Right lobe of liver (tissue), 6 donors: ENCODE measurements around the gene CNTN5. TPM values are rescaled to one million over a fixed set of nuclear protein-coding genes. Genes with fewer than 3 reads are reported as not detected.

Experiments
- ATAC-seq, 4 donors: fragments of 200-7000 bp; cut with Tn5 transposase; one replicate each; pipeline ENCODE4 v1.9.1; 2020; ENCODE audit warnings: mild to moderate bottlenecking in 4 of 4, moderate library complexity in 4 of 4
- DNase-seq, 3 donors: peaks; one replicate each; pipeline ENCODE4 v3.0.0-alpha.2; 2020
- H3K27ac ChIP-seq, 3 donors: fragments of 200-600 bp; one replicate each; pipeline ENCODE4 v1.8.0; 2022
- H3K27me3 ChIP-seq, 2 donors: fragments of 200-600 bp; one replicate each; pipeline ENCODE4 v1.8.0; 2022
- H3K36me3 ChIP-seq, 4 donors: fragments of 200-600 bp; sonication (generic) in 1 of 4; one replicate each; pipeline versions ENCODE4 v1.5.1 to v1.8.0; 2017 to 2022; ENCODE audit warnings: control low read depth in 1 of 4
- H3K4me1 ChIP-seq, 4 donors: fragments of 200-600 bp; sonication (generic) in 1 of 4; one replicate each; pipeline versions ENCODE4 v1.5.1 to v1.8.0; 2017 to 2022; ENCODE audit warnings: control low read depth in 1 of 4
- H3K4me3 ChIP-seq, 3 donors: fragments of 200-600 bp; one replicate each; pipeline ENCODE4 v1.8.0; 2022
- H3K9me3 ChIP-seq, 4 donors: fragments of 200-600 bp; sonication (generic) in 1 of 4; one replicate each; pipeline versions ENCODE4 v1.5.1 to v1.8.0; 2017 to 2022; ENCODE audit warnings: control low read depth in 1 of 4
- POLR2A ChIP-seq: fragments of 450-650 bp; IDR thresholded peaks from one replicate; pipeline ENCODE4 v1.6.1; 2017; ENCODE audit warnings: antibody characterized with exemption, mild to moderate bottlenecking
- WGBS: methylation state at CpG from one replicate; pipeline ENCODE4 v1.1.6; 2018; ENCODE audit warnings: low coverage, low lambda C conversion rate; ENCODE audit not compliant: insufficient coverage; ENCODE audit errors: missing lambda C conversion rate; 5-methylcytosine and 5-hydroxymethylcytosine counted together
- intact Hi-C, 2 donors: fragments of 100-400 bp; cut with DNase I; formaldehyde crosslinking; loops; one replicate each; pipeline versions ENCODE4 v1.11.2 to v1.14.1; 2022
- total RNA-seq, 6 experiments: library from RNA; depleted of rRNA in 2 of 6; stranded (reverse); fragments of >200 nt in 2 of 6; fragmentation: NEBNext Ultra II Directional in 3 of 6; extraction: Animal tissue kit (Norgen Biotek cat#: 25700) in 3 of 6; gene quantifications; one replicate each; pipeline versions ENCODE4 v1.1.0 to v1.2.4, GENCODE V29; 2016 to 2023
- TF ChIP-seq, protein P1 (sequence below), 4 donors: fragments of 200-600 bp in 3 of 4; fragments of 450-650 bp in 1 of 4; IDR thresholded peaks; one replicate each; pipeline versions ENCODE4 v1.5.1 to v1.8.0; 2016 to 2022; ENCODE audit warnings: antibody characterized with exemption in 4 of 4, mild to moderate bottlenecking in 2 of 4
- donor health status: DM: no; HTN: yes; CAD: no.
- donor health status: DM: no; HTN: no; CAD: no.
- donor health status: DM: no; HTN: no; CAD: no.
- donor health status: DM: no; HTN: yes; CAD: no.
- donor health status: DM: no; HTN: yes; CAD: no.

The CNTN5 gene
- total RNA-seq, 6 experiments from 2014 or later, result 0.13 to 0.19 TPM; not detected in 4

DNA sequence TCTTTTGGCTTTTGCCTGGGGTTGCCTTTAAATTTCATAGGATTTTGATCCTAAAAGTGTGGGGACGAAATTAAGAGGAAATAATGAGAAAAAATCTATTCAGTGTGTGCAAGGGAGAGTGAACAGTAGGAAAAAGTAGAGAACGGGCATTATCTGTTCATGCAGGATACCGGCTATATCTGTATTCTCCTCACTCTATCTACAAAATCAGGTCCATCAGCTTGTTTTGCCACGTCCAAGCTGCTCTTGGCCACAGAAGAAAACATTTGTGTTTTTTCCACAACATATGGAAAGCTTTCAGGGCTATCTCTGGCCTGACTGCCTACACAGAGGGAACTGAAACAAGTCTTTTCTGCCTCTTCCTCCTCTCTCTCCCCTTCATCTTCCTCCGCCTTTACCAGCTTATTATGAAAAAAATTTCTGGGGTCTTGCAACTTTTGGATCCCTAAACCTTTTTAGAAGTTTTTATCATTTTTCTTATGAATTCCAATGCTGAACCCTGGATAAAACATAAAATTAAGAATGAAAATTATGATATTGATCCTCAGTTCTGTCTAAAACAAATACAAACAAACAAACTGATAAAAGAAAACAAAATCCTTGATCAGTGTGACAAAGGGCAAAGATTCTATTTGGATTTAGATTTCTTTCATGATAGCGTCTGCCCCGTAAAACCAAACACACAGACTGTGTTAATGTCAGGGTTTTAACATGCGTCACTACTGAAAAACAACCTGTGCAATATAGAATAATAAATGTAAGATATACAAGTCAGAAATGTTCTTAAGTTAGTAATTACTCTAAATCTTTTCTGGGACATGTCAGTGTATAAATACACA lies 219.7 kb downstream of the CNTN5 start:
- no peak for TF ChIP-seq POLR2A
- H3K27me3 ChIP-seq, result no peaks in the 10 kb centered on the region
- H3K36me3 ChIP-seq, result no peaks in the 10 kb centered on the region
- 31% methylated on average over 8 of the region's 8 CpGs for WGBS
- H3K4me1 ChIP-seq, result peaks cover 0 to 4% (median 2%) of the 10 kb centered on the region in 4 donors
- intact Hi-C loops, result no loop called here
- peak; percentile 94 to 97 (median 96) for ATAC-seq
- peak overlapping the region; percentile 30 to 80 (median 39) for H3K27ac ChIP-seq
- DNase-seq, result no peak
- H3K9me3 ChIP-seq, result peaks cover 0 to 5% (median 0%) of the 10 kb centered on the region in 4 donors
- peak overlapping the region in 1 of 3 donors; percentile 8 for H3K4me3 ChIP-seq

DNA sequence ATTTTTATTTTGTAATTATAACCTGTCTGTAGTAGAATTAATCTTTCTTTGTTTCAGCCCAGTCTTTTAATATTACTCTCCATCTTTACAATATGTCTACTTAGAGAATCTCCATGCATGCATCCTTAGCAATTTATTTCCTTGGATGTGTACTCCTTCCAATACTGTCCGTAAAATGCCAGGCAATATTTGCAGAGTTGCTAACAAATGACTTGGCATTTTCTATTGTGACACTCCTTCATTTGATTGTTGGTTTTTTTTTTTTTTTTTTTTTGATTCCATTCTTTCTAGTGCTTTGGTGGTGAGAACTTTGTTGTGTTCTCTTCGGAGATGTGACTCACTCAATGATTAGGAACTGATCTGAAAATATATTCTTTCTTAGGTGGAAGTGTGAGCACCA lies 220.3 kb downstream of the CNTN5 start:
- intact Hi-C loops, result no loop called here
- H3K4me1 ChIP-seq, result peaks cover 0 to 4% (median under 1%) of the 10 kb centered on the region in 4 donors
- peak; percentile 41 to 75 (median 62) for ATAC-seq
- peaks cover 0 to 5% (median 0%) of the 10 kb centered on the region in 4 donors for H3K9me3 ChIP-seq
- no peaks in the 10 kb centered on the region for H3K27me3 ChIP-seq
- WGBS, result 25% methylated on average over 2 of the region's 2 CpGs
- TF ChIP-seq POLR2A, result no peak
- TF ChIP-seq, protein P1, sequence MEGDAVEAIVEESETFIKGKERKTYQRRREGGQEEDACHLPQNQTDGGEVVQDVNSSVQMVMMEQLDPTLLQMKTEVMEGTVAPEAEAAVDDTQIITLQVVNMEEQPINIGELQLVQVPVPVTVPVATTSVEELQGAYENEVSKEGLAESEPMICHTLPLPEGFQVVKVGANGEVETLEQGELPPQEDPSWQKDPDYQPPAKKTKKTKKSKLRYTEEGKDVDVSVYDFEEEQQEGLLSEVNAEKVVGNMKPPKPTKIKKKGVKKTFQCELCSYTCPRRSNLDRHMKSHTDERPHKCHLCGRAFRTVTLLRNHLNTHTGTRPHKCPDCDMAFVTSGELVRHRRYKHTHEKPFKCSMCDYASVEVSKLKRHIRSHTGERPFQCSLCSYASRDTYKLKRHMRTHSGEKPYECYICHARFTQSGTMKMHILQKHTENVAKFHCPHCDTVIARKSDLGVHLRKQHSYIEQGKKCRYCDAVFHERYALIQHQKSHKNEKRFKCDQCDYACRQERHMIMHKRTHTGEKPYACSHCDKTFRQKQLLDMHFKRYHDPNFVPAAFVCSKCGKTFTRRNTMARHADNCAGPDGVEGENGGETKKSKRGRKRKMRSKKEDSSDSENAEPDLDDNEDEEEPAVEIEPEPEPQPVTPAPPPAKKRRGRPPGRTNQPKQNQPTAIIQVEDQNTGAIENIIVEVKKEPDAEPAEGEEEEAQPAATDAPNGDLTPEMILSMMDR (IDR thresholded peaks at IDR 0.05), result no peak
- no peak for DNase-seq
- peak overlapping the region in 1 of 3 donors; percentile 0 for H3K4me3 ChIP-seq
- peak overlapping the region in 2 of 3 donors; percentile 39 to 80 for H3K27ac ChIP-seq
- no peaks in the 10 kb centered on the region for H3K36me3 ChIP-seq

DNA sequence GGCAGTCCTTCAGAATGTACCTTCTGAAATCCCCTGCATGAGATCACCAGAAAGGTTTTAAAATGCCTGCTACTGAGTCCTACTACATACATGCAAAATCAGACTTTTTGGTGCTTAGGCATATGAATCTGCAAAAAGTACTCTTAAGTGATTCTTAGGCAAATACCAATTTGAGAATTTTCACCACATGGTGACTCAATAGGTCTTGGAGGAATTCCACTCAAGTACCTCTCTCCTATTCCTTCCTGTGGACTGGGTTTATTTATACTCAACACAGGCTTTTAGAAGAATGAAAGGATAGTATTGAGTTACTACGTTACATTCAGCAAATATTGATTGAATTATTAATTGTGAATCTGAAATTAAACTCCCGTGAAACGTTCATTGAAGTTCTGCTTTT lies 223.9 kb downstream of the CNTN5 start:
- ATAC-seq, result no peak

DNA sequence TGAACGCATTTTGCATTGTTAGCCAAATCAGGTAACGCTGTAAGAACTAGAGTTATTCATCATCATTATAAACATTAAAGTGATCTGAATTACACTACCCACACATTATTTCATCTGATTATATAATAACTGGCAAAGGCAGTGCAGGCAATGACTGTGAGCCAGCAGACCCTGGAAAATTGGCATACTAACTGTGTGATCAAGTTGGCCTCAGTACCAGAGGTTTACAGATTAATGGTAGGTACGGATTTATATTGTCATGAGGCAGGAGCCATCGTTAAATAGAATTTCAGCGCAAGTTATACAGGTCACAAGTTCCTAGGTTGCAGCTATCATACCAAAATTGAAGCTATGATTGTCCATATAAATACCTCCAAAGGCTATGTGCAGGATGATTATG lies 225.4 kb downstream of the CNTN5 start:
- ATAC-seq, result peak in 2 of 4 donors; percentile 39 to 52

More for the DNA sequence above, 223.9 kb downstream of the CNTN5 start:
- H3K27me3 ChIP-seq, result no peaks in the 10 kb centered on the region
- WGBS, result 86% methylated on average over 3 of the region's 3 CpGs
- H3K36me3 ChIP-seq, result no peaks in the 10 kb centered on the region
- TF ChIP-seq, protein P1 (IDR thresholded peaks at IDR 0.05), result no peak
- no peak for TF ChIP-seq POLR2A
- H3K4me1 ChIP-seq, result peaks cover 0 to 4% (median 0%) of the 10 kb centered on the region in 4 donors
- intact Hi-C loops, result no loop called here
- DNase-seq, result no peak
- H3K27ac ChIP-seq, result no peak overlapping the region
- H3K4me3 ChIP-seq, result no peak overlapping the region
- H3K9me3 ChIP-seq, result no peaks in the 10 kb centered on the region

More for the DNA sequence above, 225.4 kb downstream of the CNTN5 start:
- Histone ChIP-seq H3K27ac (no peak overlapping the region), H3K4me1 (no peaks in the 10 kb centered on the region), H3K27me3 (no peaks in the 10 kb centered on the region), H3K4me3 (no peak overlapping the region), H3K36me3 (no peaks in the 10 kb centered on the region), H3K9me3 (no peaks in the 10 kb centered on the region)
- no peak for TF ChIP-seq POLR2A
- TF ChIP-seq, protein P1 (IDR thresholded peaks at IDR 0.05), result no peak
- intact Hi-C loops, result no loop called here
- WGBS, result 52% methylated on average over 5 of the region's 5 CpGs
- no peak for DNase-seq
